GM21515 (cell line): ENCODE results near the gene RUFY1.
"Not testable (repeated sequence)": the region's sequence is repeated elsewhere in the genome, so short reads cannot be mapped to it uniquely, and the experiment has no call there.

ENCODE experiments used
- ATAC-seq: cut with Tn5 transposase; IDR thresholded peaks from one replicate; pipeline ENCODE4 v1.9.1; 2021; ENCODE audit not compliant: unreplicated experiment

RUFY1 gene, protein sequence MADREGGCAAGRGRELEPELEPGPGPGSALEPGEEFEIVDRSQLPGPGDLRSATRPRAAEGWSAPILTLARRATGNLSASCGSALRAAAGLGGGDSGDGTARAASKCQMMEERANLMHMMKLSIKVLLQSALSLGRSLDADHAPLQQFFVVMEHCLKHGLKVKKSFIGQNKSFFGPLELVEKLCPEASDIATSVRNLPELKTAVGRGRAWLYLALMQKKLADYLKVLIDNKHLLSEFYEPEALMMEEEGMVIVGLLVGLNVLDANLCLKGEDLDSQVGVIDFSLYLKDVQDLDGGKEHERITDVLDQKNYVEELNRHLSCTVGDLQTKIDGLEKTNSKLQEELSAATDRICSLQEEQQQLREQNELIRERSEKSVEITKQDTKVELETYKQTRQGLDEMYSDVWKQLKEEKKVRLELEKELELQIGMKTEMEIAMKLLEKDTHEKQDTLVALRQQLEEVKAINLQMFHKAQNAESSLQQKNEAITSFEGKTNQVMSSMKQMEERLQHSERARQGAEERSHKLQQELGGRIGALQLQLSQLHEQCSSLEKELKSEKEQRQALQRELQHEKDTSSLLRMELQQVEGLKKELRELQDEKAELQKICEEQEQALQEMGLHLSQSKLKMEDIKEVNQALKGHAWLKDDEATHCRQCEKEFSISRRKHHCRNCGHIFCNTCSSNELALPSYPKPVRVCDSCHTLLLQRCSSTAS

DNA sequence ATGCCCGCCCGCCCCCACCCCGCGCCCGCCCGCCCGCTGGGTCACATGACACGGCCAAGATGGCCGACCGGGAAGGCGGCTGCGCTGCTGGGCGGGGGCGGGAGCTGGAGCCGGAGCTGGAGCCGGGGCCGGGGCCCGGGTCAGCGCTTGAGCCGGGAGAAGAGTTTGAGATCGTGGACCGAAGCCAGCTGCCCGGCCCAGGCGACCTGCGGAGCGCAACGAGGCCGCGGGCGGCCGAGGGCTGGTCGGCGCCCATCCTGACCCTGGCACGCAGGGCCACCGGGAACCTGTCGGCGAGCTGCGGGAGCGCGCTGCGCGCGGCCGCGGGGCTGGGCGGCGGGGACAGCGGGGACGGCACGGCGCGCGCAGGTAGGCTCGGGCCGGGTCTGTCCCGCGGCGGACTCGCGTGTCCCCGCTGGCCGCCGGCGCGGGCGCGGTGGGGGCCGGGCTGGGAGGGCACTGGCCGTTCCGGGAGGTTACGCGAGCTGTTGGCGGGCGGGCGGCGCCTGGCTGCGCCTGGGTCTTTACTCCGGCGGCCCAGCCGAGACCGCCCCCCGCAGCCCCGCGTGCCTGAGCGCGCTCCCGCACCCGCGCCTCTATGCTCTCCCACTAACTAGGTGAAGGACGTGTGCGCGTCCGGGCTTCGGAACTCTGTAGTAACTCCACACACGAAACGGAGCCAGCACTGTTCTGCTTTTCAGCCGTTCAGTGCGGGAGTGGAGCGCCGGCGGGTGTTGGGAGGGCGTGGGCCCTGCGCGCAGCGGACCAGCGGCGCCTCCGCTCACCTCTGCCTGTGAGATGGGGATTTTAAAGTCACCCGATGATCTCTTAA lies at the start of gene RUFY1:
TSS of gene RUFY1 (plus strand) at position 44 of the 832 bp plus-strand sequence. CDS start at position 60, 16 bp downstream.
- peak; percentile 79 for ATAC-seq

DNA sequence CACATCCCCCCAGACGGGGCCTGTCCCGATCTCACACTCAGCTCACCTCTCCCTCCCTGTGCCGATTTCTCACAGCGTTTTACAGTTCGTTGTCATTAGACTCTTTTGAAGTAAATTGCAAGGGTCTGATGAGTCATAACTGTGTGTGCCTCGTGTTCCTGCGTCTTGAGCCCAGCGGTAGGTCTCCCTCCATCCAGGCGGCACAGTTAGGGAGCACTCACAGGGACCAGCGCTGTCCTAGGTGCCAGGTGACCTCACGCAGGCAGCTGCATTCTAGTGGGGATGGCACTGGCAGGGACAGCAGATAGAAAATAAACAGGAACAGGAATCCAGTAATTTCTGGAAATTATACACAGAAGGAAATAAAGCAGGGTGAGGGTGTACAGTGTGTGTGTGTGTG lies 48.4 kb upstream of the RUFY1 start:
- not testable (repeated sequence) for ATAC-seq

GRCh38 chr5:179502420-179502819 lies 47.9 kb upstream of the RUFY1 start:
- not testable (repeated sequence) for ATAC-seq

- ATAC-seq: no peak
Measured at GRCh38 chr5:179504191-179504590, 46.2 kb upstream of the RUFY1 start.

DNA sequence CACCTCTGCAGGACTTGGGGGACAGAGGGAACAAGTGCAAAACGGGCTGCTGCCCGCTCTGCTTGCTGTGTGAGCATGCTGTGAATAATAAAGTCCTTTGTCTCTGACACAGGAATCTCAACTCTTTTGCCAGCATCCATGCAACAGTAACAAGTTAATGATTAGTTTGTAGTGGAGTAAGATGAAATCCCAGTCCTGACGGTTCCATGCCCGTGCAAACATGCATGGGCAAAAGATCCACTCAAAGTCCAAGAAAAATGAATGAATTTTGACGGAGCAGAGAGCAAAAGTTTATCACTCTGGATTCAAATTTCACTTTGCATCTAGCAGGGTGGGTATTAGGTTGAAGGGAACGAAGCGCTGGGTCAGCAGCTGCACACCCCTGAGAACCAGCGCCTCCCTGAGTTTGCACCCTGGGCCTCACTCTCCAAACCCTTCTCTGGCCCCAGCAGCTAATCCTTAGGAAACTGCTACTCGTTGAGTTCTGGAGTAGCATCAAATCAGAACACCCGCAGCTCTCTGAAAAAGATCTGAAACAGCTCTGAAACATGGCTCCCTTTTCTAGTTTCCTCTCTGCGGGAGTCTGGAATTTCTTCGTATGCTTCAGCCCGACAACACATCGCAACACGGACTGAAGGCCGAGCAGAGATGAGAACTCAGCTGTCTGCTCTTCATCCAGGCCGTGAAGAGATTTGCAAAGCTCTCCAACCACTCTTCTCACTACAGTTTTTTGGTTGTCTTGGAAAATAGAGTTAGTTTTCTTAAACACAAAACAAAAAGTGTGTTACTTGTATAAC lies 45.6 kb upstream of the RUFY1 start:
- ATAC-seq: no peak

GRCh38 chr5:179505636-179506261 lies 44.6 kb upstream of the RUFY1 start:
- ATAC-seq: no peak

GRCh38 chr5:179509239-179509638 lies 41.1 kb upstream of the RUFY1 start:
- no peak for ATAC-seq

- ATAC-seq: no peak
Measured at GRCh38 chr5:179509845-179510244, 40.5 kb upstream of the RUFY1 start.

- ATAC-seq: no peak
Measured at GRCh38 chr5:179512452-179513000, 37.8 kb upstream of the RUFY1 start.

DNA sequence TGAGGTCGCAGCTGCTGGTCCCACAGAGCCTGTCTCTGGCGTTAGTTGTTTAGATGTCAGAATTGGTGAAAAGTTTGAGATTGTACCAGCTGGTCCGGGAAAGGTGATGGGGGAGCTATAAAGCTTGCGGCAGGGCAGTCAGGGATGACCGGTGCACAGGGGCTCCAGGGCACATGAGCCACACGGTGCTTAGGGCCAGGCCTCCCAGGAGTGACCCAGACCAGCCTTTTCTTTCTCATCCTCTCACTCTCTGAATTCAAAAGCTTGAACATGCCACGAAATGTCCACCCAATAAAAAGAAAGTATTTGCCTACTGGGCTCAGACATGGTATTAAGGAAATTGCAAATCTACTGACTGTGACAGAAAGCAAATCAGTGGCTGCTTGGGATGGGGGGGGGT lies 34.9 kb upstream of the RUFY1 start:
- ATAC-seq: not testable (repeated sequence)

GRCh38 chr5:179516221-179516620 lies 34.1 kb upstream of the RUFY1 start:
- no peak for ATAC-seq

- ATAC-seq: not testable (repeated sequence)
Measured at GRCh38 chr5:179517746-179518145, 32.6 kb upstream of the RUFY1 start.

DNA sequence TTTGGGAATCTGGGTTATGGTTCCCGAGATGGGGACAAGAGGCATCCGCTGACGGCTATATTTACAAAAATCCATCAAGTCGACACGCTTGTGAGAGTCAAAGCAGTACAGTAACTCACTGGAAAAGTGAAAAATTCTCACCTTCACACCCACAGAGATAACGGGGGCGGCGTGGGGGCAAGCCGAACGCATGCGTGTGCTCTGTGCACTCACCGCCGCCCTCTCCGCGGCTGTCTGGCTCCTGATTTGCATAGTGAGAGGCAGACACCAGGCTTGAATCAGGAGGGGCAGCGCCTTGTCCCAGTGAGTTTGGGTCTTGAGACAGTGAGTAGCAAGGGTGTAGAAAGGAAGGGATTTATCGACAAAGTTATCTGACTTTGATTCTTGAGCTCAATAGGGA lies 32.0 kb upstream of the RUFY1 start:
- not testable (repeated sequence) for ATAC-seq

DNA sequence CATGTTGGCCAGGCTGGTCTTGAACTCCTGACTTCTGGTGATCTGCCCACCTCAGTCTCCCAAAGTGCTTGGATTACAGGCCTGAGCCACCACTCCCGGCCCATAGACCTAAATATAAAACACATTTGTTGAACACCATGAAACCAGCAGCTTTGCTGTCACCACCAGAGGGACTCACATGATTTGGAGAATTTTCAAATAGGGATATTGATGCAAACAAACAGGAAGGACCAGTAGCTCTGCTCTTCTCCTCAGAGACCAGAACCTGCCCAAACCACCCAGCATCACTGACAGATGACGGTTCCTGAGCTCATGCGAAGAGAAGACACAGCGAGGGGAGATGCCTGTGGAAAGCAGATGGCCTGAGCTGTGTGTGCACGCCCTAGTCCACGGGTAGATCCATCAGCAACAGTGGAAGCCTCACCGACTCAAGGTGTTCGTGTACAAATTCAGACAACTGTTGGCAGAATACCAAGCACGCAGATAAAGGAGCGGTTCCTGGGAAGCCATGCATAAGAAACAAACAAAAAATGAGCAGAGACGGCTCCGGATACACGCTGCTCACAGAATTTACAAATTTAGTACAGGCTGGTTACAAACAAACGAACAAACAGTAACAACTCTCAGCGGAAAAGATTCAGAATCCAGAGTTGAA lies 30.8 kb upstream of the RUFY1 start:
- ATAC-seq: not testable (repeated sequence)

DNA sequence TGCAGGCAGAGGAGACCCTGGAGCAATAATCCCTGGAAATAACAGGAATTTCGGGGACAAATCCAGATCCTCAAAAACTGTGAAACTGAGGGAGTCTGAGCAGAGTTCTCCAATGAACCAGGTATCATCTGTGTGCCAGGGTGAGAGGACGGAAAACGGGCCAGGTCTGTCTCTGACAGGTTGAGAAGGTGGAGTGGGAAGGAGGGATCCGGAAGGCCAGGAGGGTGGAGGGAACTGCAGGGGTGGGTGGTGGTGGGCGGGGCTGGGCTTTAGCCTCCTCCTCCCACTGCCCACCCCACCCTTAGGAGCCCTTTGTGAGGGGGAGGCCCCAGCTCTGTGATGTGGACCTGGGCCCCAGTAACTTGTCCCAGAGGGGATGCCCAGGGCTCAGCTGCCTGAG lies 28.2 kb upstream of the RUFY1 start:
- not testable (repeated sequence) for ATAC-seq

DNA sequence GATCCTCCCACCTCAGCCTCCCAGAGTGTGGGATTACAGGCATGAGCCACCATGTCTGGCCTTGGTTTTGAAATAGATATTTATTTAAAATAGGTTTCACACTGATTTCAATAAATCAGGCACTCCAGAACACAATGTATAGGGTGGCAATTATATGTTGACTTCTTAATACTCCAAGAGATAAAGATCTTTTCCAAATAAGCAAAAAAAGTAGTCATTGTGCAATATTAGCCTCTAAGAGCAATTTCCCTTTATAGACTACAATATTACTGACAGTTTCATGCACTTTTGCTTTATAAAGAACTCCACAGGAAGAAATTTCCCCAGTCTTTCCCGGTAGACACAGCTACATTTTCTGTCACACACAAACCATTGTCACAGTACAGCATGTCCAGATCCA lies 23.4 kb upstream of the RUFY1 start:
- no peak for ATAC-seq

- ATAC-seq: peak; percentile 58
Measured at GRCh38 chr5:179530069-179530998, 20.0 kb upstream of the RUFY1 start.

GRCh38 chr5:179533024-179533423 lies 17.3 kb upstream of the RUFY1 start:
- ATAC-seq: no peak
